ENCODE data around the gene WFDC2. TPM values are rescaled to one million over a fixed set of nuclear protein-coding genes. Genes with fewer than 3 reads are reported as not detected.

WFDC2 gene
- total and polyA plus RNA-seq, 8 donors = 5.0 to 49.5 (median 15.0) TPM

DNA sequence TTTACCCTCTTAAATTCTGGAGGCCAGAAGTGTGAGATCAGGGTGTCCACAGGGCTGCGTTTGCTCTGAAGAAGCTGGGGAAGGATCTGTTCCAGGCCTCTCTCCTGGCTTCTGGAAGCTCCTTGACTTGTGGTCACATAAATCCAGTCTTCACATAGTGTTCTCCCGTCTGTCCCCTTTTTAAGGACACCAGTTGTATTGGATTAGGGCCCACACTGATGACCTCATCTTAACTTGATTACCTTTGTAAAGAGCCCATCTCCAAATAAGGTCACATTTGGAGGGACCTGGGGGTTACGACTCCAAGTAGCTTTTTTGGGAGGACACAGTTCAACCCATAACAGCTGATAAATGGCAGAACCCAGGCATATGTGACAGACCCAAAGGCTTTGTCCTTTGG lies 20.0 kb upstream of the WFDC2 start:
- TF ChIP-seq, protein P1, sequence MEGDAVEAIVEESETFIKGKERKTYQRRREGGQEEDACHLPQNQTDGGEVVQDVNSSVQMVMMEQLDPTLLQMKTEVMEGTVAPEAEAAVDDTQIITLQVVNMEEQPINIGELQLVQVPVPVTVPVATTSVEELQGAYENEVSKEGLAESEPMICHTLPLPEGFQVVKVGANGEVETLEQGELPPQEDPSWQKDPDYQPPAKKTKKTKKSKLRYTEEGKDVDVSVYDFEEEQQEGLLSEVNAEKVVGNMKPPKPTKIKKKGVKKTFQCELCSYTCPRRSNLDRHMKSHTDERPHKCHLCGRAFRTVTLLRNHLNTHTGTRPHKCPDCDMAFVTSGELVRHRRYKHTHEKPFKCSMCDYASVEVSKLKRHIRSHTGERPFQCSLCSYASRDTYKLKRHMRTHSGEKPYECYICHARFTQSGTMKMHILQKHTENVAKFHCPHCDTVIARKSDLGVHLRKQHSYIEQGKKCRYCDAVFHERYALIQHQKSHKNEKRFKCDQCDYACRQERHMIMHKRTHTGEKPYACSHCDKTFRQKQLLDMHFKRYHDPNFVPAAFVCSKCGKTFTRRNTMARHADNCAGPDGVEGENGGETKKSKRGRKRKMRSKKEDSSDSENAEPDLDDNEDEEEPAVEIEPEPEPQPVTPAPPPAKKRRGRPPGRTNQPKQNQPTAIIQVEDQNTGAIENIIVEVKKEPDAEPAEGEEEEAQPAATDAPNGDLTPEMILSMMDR (IDR thresholded peaks at IDR 0.05) = no peak
- 79 to 86% methylated on average over 3 of the region's 3 CpGs for WGBS, 2 donors
- no peak overlapping the region for H3K4me3 ChIP-seq
- FAIRE-seq (no peak), ATAC-seq (no peak), DNase-seq (no peak)
- H3K4me1 ChIP-seq = no peaks in the 10 kb centered on the region
- intact Hi-C loops (cut with DNase I) = no loop called here
- H3K9me3 ChIP-seq = no peaks in the 10 kb centered on the region
- H3K27ac ChIP-seq = no peak overlapping the region
- no peaks in the 10 kb centered on the region for H3K36me3 ChIP-seq
- H3K27me3 ChIP-seq = no peaks in the 10 kb centered on the region

DNA sequence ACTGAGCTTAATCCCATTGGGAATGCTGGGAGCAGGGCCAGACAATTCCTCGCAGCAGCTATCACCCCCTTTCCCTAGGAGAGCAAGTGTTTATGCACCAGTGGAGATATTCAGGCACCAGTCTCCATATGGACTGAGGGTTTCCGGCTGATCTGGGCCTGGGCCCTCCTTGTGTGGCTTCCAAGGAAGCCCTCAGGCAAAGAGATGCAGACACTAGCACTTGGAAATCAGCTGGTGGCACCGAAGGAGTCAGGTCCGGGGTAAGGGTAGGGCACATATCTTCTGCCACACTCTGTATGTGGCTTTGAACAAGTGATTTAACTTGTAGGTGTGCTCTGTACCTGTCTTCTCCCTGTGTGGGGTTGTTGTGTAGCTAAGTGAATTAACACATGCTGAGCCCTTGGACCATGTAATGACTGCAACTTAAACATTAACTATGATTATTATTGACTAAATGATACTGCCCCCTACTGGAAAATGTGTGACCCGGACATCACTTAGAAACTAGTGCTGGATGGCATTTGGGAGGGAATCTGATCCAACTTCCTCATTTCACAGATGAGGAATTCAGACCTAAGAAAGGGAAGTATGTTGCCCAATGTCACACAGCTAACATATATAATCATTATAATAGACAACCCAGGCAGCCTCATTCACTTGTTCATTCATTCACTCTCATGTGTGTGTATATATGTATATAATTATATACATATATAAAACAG lies 19.3 kb upstream of the WFDC2 start:
- TF ChIP-seq, protein P1 (IDR thresholded peaks at IDR 0.05) = peak; percentile 38 to 56 (median 49)
- Histone ChIP-seq H3K27me3 (no peaks in the 10 kb centered on the region), H3K36me3 (no peaks in the 10 kb centered on the region), H3K4me3 (no peak overlapping the region), H3K9me3 (no peaks in the 10 kb centered on the region), H3K27ac (no peak overlapping the region), H3K4me1 (no peaks in the 10 kb centered on the region)
- intact Hi-C loops (cut with DNase I) = loop anchor here in 1 of 3 donors (5.0 to 10.0 kb wide), 2 partner anchors 133 to 325 kb away; no protein-coding TSS in a partner anchor
- DNase-seq (no peak), ATAC-seq (peak; percentile 31 to 90 (median 82)), FAIRE-seq (no peak)
- WGBS, 2 donors = 48 to 66% methylated on average over 5 of the region's 5 CpGs

DNA sequence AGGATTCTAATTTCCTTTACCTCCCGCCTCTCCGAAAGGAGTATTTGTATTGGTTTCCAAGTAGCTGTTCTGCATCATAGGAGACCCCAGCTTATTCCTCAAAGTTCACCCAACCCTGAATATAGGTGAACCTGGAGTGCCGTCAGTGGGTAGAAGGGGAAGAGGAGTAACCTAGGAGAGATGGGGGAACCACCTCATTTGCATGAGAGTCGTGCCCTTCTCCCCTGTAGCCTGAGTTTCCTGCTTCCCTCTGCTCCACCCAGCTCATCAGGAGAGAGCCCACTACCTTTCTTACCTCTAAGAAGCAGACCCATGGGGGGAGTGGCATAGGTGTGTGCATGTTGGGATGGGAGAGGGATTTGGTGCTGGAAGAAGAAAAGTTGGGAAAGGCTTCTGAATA lies 17.3 kb upstream of the WFDC2 start:
- DNase-seq = no peak
- H3K9me3 ChIP-seq = no peaks in the 10 kb centered on the region
- intact Hi-C loops (cut with DNase I) = loop anchor here in 1 of 3 donors (5.0 to 10.0 kb wide), 2 partner anchors 135 to 323 kb away; no protein-coding TSS in a partner anchor
- no peaks in the 10 kb centered on the region for H3K4me1 ChIP-seq
- no peak overlapping the region for H3K27ac ChIP-seq
- no peak for FAIRE-seq
- no peaks in the 10 kb centered on the region for H3K36me3 ChIP-seq
- TF ChIP-seq, protein P1 (IDR thresholded peaks at IDR 0.05) = no peak
- no peak overlapping the region for H3K4me3 ChIP-seq
- H3K27me3 ChIP-seq = no peaks in the 10 kb centered on the region
- WGBS, 2 donors = 69 to 71% methylated on average over 4 of the region's 4 CpGs
- ATAC-seq = no peak

DNA sequence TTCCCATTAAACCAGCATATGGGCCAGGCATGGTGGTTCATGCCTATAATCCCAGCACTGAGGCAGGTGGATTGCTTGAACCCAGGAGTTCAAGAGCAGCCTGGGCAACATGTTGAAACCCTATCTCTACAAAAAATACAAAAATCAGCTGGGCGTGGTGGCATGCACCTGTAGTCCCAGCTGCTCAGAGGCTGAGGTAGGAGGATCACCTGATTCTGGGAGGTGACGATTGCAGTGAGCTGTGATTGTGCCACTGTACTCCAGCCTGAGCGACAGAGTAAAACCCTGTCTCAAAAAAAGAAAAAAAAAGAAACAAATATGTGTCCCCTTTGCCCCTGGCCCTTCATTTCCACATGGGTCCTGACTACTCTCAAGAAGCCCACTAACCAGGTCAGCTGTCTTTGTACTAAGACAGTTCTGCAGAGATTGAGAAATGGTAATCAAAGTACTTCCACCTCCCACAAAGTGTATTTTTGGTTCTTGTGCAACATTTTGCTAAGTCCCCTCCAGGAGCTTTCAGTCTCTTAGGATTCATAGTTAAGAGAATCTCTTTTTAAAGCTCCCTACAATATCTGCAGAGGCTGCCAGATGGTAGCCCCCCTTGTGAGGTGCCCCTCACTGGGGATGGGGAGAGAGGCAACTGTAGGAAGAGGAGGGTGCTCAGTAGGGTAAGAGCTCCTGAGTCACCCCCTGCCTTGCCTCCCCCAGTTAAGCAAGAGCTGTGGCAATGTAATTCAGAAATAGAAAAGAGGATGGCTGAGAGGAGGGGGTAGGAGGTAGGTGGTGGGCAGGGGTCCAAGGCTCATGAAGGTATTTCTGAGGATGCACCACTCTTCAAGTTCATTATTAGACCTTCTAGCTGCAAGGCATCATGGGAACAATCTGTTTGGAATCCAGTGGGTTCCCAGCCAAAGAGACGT lies 16.5 kb upstream of the WFDC2 start:
- Histone ChIP-seq H3K36me3 (no peaks in the 10 kb centered on the region), H3K9me3 (no peaks in the 10 kb centered on the region), H3K4me1 (no peaks in the 10 kb centered on the region), H3K4me3 (no peak overlapping the region), H3K27me3 (no peaks in the 10 kb centered on the region), H3K27ac (no peak overlapping the region)
- ATAC-seq (no peak), FAIRE-seq (no peak), DNase-seq (no peak)
- 56 to 60% methylated on average over 4 of the region's 4 CpGs for WGBS, 2 donors
- TF ChIP-seq, protein P1 (IDR thresholded peaks at IDR 0.05) = no peak
- intact Hi-C loops (cut with DNase I) = loop anchor here in 1 of 3 donors (5.0 to 10.0 kb wide), 2 partner anchors 136 to 322 kb away; no protein-coding TSS in a partner anchor

Measured in pancreas (tissue), 10 donors.